Measurements from ENCODE around the gene ELMOD3.
"Not testable (repeated sequence)": the region's sequence is repeated elsewhere in the genome, so short reads cannot be mapped to it uniquely, and the experiment has no call there.

ELMOD3 gene

DNA sequence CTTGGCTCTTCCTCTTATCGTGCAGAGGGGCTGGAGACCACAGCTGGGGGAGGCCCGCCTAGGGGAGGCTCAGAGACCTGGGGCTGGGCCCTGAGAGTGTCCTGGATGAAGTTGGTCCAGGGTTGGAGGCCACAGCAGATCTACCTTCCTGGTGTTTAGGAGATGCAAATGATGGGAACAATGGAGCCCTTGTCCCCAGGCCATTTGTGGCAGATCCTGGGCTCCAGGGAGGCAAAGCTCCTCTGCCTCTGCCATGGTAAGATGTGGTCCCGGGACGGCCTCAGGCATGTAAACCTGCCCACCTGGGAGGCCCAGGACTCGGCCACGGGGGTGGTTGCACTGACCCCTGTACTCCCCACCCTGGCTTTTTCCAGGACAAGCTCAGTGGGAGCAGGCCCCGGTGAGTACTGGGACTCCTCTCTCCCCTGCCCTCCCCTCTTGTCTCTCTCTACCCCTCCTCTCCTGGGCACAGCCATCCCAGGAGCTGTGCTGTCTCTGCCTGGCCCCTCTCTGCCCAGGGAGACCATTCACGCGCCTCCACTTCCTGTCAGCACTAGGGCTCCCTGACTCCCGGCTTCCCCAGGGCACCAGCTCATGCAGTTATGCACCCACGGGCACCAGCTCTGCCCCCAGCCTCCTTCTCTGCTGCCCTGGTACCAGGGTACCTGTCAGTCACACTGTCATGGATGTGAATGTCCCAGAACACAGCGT, 74.8 kb downstream of the ELMOD3 start:
- DNase-seq: no peak

DNA sequence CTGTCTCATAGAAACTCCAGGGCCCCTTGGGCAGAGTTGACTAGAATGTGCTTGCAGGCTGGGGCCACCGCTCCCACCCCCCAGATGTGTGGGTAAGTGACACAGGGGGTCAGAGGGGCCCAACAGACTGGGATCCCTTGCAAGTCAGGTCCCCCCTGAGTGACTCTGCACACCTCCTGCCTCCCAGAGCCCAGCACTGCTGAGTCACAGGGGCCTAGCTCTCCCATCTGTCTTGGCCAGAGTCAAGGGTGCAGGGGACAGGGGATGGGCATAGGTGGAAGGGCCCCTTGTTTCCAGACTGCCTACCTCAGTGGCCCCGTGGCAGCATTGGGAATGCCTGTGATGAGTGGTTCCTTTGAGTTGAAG, 75.3 kb downstream of the ELMOD3 start:
- no peak for DNase-seq

DNA sequence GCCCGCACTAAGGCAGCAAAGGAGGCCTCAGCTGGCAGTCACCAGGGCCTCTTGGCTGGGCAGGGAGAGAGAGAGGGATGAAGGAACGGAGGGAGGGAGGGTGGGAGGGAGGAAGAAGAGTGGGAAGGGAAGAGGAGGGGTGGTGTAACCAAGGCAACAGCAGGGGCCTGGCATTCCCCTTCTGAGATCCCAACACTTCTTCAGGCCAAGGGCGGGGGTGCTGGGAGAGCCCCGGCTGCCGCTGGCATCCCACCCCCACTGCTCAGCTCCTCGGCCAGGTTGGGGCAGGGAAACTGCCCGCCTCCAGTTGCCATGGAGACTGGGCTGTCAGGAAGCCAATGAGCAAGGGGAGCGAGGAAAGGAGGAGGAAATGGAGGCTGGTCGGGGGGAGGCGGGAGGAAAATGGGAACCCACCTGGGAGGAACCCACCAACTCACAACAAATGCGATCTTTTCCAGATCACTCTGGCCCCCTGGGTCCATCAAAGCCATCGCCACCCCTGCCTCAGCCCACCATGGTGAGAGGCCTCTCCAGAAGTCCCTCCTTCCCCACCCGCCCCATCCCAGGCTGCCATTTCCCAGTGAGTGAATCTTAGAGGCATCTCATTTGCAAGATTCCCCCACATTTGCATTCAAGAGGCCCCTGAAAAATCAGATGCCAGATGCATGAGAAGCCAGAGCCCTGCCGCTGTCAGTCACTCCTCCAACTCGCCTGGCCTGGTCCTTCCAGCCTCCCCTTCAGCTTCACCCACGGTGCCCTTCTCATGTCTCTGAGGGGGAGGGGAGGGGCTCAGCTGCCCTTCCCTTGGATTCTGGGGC, 76.4 kb downstream of the ELMOD3 start:
- DNase-seq: no peak

DNA sequence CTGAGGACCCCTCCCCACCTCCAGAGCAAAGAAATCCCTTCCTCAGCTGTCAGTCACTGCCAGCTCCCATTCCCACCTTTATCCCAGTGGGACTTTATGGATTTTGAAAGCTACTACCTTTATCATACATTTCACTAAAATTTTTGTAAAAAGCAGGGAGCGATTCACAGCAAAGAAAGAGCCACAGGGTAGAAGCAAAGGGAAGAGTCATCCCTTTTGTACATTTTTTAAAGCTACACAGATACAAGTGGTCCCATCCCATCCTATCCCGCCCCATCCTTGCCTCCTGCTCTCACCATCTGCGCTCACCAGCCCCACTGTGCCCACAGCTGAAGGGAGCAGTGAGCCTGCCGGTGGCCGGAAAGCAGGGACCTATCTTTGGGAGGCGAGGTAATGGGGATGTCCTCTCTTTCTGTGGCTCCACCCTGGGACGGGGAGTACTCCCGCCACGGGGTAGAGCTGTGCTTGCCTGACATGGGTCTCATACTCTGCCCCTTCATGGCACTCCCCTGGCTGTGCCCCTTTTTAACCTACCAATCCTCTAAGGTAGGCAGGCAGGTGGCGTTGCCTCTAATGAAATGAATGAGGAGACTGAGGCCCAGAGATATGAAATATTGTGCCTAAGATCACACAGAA, 77.1 kb downstream of the ELMOD3 start:
- DNase-seq: no peak

DNA sequence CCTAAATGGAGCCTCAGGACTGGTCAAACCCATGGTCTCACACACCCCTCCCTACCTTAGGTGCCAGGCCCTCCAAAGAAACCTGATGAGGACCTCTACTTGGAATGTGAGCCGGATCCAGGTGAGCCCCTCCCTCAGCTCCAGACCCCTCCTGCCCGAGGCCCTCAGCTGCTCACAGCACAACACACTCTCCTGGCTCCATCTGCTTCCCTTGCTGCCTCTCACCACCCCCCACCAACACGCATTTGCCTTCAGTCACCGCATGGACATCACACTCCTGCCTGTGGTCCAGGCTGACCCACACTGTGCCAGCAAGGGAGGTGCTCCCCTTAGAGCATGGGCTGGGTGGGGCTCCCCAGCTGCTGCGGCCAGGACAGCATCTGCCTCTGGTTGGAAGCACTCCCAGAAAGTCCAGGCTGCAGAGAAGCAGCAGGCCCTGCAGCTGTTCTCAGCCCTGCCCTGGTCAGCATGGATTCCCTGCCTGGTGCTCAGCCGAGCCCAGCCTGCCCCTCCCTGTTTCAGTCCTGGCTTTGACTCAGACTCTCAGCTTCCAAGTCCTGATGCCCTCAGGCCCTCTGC, 79.0 kb downstream of the ELMOD3 start:
- DNase-seq: no peak

DNA sequence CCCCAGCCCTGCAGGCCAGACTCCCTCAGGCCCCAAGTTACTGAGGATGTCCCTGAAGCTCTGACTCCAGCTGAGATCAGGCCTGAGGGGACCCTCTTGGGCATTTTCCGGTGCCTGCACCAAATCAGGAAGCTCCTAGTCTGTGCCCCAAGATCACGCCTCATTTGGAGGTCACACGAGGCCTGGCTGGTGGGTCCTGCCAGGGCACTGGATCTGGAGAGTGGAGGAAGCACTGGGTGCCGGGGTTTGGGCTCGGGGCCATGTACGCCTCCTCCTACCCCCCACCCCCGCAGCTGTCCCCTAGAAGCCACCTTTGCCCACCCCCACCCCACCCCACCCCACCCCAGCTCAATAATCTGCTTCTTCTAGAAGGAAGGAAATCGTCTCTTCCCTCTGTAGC, 80.1 kb downstream of the ELMOD3 start:
- DNase-seq: no peak

DNA sequence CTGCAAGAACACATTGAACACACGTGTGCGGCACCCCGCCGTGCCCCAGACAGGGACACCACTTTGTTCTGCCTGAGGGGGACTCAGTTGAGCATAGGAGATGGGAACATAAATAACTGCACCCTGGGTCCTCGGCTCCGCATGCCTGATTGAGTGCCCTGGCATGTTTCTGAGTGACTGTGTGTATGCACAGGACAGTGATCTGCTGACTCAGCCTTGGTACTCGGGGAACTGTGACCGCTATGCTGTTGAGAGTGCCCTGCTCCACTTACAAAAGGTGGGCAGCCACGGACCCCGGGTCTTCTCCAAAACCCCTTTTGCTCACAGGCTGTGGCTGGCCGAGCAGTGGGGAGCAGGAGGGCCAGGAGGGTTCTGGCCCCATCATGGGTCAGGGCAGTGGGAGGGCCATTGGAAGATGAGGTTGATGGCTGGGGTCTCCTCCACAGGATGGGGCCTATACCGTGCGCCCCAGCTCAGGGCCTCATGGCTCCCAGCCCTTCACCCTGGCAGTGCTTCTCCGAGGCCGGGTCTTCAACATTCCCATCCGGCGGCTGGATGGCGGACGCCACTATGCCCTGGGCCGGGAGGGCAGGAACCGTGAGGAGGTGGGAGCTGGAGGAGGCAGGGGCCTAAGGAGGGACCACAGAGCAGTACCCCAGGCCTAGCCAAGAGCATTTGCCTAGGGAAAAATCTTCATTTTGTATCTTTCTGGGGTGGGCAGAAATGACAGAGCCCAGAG, 80.8 kb downstream of the ELMOD3 start:
- no peak for DNase-seq

DNA sequence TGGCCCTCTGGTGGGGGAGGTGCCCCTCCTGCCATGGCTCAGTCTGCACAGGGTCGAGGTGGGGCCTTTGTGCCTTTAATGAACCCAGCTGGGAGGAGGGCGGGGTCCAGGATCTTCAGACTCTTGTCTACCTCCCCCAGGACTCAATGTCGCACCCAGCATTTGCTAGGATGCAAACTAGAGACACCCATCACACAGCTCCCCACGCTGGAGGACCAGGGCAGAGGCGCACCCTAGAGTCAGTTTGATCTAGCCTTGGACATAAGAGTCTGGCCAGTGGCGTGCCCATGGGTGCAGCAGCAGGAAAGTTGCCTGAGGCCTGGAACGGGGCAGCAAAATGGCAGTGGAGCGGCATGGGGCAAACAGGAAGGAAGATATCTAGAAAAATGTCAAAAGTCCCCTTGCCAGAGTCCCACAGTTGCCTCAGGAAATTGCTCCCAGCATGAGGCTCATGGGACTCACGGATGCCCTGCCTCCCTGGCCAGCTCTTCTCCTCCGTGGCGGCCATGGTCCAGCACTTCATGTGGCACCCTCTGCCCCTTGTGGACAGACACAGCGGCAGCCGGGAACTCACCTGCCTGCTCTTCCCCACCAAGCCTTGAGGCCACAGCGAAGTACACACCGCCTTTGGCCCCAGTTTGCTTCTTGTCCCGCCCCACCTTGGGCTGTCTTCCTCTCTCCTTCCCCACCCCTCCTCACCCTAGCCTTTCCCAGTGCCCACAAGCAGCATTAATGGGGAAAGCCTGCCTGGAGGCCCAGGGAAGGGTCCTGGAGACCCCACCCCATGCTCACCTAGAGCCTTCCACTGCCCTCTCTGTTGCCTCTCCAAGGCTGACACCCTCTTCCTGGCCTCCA, 81.6 kb downstream of the ELMOD3 start:
- no peak for DNase-seq

DNA sequence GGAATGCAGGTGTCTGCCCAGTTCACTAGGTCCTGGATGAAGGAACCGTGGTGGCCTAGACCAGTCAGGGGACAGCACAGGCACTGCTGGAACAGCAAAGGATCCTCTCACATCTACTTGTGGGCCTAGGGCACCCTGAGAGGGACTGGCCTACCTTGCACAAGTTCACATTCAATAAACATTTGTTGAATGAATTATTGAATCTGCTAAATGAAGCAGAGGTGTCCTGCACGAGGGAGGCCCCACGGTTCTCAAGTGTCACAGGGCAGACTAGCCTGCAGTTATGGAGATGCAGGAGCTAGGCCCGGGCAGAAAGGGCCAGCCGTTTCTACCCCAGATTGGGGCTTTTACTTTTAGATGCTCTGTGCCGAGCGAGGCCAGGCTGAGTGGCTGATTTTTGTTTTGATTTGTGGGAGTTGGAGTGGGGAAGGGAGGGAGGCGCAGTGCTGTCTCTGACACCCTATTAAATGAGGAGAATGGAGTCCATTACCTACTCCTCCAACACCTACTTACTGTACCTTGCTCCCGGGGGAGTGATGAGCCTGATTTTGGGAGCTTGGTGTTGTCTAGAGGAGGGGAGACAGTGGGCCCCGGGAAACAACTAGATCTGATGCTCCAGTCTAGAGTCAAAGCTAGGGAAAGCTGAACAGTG, 82.4 kb downstream of the ELMOD3 start:
- no peak for DNase-seq

DNA sequence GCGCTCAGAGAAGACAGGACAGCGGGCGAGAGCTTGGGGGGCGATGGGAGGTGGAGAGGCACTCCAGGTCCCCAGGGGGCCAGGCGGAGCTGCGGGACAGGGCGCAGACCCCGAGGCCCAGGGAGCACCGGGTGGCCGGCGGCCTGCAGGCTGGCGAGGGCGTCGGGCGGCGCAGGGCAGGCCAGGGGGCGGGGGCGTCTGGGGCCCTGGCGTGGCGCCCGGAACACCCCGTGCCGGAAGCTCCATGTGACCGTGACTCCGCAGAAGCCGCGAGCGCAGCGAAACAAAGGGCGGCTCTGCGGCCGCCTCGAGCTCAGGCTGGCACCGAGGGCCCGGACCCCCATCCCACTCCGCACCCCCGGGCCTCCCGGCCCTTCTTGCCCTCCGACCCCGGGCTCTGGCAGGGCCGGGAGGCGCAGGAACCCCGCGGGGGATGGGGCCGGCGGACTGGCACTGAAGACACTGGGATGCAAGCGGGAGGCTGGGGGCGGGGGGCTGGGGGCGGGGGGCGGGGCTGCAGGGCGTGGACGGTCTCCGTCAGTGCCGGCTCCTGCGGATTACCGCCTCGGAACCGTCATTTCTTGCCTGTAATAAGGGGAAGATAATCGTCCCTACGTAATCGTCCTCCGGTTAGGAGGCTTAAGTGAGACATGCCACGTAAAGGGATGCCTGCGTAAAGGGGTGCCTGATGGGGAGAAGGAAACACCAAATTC, 83.1 kb downstream of the ELMOD3 start:
- DNase-seq: peak; percentile 38 to 49

DNA sequence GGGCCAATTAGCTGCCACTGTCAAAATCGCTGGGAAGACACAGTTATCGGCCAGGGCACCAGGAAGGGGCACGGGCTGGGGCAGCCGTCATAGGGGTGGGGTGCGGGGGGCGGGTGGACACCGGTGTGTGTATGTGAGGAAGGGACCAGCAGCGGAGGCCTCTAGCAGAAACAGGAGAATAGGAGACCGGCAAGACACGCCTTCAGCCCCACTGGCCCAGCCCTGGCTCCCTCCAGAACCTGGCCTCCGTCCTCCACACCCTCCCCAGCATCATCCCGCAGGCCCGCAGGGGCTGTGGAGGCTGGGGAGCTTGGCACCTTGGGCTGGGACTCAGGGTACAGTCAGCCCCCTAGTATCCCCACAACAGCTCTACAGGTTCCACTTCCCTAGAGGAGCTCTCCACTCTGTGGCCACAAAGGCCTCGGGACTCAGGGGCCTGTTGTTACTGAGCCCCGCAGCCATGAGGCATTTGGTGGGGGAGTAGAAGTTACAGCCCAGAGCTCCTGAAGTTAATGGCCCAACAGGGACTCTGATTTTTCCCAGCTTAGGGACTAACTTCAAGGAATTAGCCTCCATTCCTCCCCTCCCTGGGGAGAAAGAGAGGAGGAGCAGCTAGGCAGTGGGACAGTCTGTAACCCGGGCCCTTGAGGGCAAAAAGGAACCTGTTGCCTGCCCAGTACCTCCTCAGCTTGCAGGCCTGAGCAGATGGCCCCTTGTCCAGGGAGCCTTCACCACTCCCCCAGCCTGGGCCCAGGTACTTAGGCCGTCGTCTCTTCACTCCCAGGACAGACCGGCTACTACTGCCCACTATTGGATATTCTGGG, 83.8 kb downstream of the ELMOD3 start:
- peak in 1 of 2 experiments; percentile 3 for DNase-seq

DNA sequence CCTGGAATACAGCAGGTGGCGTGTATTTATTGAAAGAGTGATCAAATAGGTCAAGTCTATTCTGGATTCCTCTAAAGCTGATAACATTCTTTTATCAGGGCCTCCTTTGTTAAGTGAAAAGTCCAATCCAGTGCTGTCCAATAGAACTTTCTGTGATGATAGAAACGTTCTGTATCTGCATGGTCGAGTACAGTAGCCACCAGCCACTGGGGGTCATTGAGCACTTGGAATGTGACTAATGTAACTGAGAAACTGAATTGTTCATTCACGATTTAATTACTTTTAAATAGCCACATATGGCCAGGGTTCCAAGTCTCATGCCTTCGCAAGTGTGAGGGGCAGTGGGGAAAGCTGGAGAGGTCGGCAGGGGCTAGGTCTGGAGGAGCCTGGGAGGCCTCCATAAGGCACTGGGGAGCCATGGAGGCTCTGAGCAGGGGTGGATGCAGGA, 84.5 kb downstream of the ELMOD3 start:
- DNase-seq: no peak

DNA sequence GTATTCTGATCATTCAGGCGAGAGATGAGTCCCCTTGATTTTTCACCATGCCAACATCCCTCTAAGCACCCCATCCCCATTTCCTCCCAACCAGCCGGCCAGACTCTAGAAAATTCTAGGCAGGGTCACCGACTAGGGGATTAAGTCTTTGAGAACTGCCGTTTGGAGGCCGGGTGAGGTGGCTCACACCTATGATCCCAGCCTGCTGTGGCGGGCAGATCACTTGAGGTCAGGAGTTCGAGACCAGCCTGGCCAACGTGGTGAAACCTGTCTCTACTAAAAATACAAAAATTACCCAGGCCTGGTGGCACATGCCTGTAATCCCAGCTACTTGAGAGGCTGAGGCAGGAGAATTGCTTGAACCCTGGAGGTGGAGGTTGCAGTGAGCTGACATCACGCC, 85.0 kb downstream of the ELMOD3 start:
- DNase-seq: not testable (repeated sequence)

DNA sequence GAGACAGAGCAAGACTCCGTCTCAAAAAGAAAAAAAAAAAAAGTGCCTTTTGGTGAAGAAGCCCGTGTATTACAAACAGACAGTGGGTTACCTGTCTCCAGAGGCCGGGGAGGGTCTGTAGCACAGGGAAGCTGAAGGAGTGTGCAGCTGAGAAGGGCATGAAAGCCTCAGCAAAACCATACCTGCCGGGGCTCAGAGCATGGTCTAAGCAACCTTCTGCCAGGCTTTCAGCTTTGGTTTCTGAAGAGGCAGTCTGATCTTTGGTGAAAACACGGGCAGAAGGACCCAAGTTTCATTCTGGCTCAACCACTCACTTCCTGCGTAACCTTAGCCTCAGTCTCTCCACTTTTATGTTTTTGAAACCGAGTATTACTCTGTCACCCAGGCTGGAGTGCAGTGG, 85.4 kb downstream of the ELMOD3 start:
- DNase-seq: no peak

DNA sequence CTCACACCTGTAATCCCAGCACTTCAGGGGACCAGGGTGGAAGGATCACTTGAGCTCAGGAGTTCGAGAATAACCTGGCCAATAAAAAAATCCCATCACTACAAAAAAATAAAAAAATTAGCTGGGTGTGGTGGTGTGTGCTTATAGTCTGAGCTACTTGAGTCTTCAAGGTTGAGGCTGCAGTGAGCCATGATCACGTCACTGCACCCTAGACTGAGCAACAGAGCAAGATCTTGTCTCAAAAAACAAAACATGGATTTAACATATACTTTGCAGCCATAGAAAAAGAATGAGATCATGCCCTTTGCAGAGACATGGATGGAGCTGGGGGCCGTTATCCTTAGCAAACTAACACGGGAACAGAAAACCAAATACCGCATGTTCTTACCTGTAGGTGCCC, 86.2 kb downstream of the ELMOD3 start:
- DNase-seq: no peak

Data from Kasumi-1 (cell line).